Calu3 (cell line): ENCODE measurements around the gene CSN1S1. TPM values are rescaled to one million over a fixed set of nuclear protein-coding genes. Genes with fewer than 3 reads are reported as not detected.
A peak's percentile ranks its signal among the peaks of the same experiment; 100 is the strongest.

Experiments
- BruUV-seq: library from RNA; stranded (reverse); fragments of 400-500 nt; replicated peaks from 2 replicates; lab custom pipeline; 2021; lab: Mats Ljungman, UMichigan
- CTCF ChIA-PET: fragments of 300-600 bp; sonication (Branson Sonifier 250); formaldehyde crosslinking; loops from one replicate; lab custom pipeline; 2022; ENCODE audit warnings: antibody characterized with exemption; lab: Charles Lee
- DNase-seq: peaks from one replicate; pipeline ENCODE4 v3.0.0; 2022
- H3K27ac Mint-ChIP-seq: one replicate; pipeline ENCODE4 v1.8.0; 2022; ENCODE audit warnings: mixed read lengths; ENCODE audit not compliant: unreplicated experiment
- H3K27me3 Mint-ChIP-seq: one replicate; pipeline ENCODE4 v1.8.0; 2022; ENCODE audit warnings: mixed read lengths; ENCODE audit not compliant: unreplicated experiment
- H3K36me3 Mint-ChIP-seq: one replicate; pipeline ENCODE4 v1.8.0; 2022; ENCODE audit warnings: mild to moderate bottlenecking, moderate library complexity, mixed read lengths; ENCODE audit not compliant: insufficient read depth, unreplicated experiment
- H3K4me1 Mint-ChIP-seq: one replicate; pipeline ENCODE4 v1.8.0; 2022; ENCODE audit warnings: mild to moderate bottlenecking, low read depth, mixed read lengths; ENCODE audit not compliant: unreplicated experiment
- H3K4me3 Mint-ChIP-seq: one replicate; pipeline ENCODE4 v1.8.0; 2022; ENCODE audit warnings: mild to moderate bottlenecking, low read depth, moderate library complexity, mixed read lengths; ENCODE audit not compliant: unreplicated experiment
- H3K9me3 Mint-ChIP-seq: one replicate; pipeline ENCODE4 v1.8.0; 2022; ENCODE audit warnings: low read depth, mixed read lengths; ENCODE audit not compliant: unreplicated experiment
- intact Hi-C: fragments of 100-400 bp; cut with micrococcal nuclease; formaldehyde crosslinking; loops from one replicate; pipeline ENCODE4 v1.10.0; 2022; ENCODE audit not compliant: unreplicated experiment
- total RNA-seq: library from RNA; stranded (reverse); gene quantifications from 2 replicates; pipeline ENCODE4 v1.2.3, GENCODE V29; 2022
- TF ChIP-seq, protein P1 (sequence below): fragments of 200-600 bp; IDR thresholded peaks from one replicate; pipeline ENCODE4 v1.8.0; 2022; ENCODE audit warnings: antibody characterized with exemption; ENCODE audit not compliant: unreplicated experiment

CSN1S1 gene
- total RNA-seq, 1 experiment from 2014 or later = not detected

DNA sequence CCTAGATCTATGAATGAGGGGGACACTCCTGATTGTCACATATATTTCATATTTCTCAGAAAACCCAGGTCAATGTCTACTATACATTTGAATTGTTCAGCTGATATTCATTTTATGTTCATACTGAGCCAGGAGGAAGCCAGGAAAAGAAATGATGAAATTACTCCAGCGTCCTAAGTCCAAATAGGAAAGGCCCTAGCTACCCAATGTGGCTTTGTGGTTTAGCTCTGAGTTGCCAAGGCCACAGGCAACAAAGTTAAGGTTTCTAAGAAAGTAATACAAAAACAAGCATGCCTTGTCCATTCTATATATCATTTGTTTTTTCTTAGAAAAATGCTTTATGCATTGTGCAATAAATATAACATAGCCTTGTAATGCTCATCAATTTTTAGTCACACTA lies 39.2 kb downstream of the CSN1S1 start:
- H3K4me3 Mint-ChIP-seq = no peak overlapping the region
- no peak for DNase-seq
- no TSS peak for BruUV-seq

DNA sequence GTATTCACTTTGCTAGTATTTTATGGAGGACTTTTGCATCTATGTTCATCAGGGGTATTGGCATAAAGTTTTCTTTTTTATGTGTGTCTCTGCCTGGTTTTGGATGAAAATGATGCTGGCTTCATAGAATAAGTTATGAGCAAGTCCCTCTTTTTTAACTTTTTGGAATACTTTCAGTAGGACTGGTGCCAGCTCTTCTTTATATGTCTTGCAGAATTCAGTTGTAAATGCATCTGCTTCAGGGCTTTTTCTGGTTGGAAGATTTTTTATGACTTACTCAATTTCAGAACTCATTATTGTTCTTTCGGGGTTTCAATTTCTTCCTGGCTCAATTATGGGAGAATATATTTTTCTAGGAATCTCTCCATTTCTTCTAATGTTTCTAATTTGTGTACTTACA lies 43.8 kb downstream of the CSN1S1 start:
- CTCF ChIA-PET = no interaction called here
- no peaks in the 10 kb centered on the region for H3K36me3 Mint-ChIP-seq
- no peaks in the 10 kb centered on the region for H3K27me3 Mint-ChIP-seq
- no peak overlapping the region for H3K27ac Mint-ChIP-seq
- BruUV-seq = no TSS peak
- intact Hi-C loops = no loop called here
- H3K9me3 Mint-ChIP-seq = no peaks in the 10 kb centered on the region
- H3K4me3 Mint-ChIP-seq = no peak overlapping the region
- TF ChIP-seq, protein P1, sequence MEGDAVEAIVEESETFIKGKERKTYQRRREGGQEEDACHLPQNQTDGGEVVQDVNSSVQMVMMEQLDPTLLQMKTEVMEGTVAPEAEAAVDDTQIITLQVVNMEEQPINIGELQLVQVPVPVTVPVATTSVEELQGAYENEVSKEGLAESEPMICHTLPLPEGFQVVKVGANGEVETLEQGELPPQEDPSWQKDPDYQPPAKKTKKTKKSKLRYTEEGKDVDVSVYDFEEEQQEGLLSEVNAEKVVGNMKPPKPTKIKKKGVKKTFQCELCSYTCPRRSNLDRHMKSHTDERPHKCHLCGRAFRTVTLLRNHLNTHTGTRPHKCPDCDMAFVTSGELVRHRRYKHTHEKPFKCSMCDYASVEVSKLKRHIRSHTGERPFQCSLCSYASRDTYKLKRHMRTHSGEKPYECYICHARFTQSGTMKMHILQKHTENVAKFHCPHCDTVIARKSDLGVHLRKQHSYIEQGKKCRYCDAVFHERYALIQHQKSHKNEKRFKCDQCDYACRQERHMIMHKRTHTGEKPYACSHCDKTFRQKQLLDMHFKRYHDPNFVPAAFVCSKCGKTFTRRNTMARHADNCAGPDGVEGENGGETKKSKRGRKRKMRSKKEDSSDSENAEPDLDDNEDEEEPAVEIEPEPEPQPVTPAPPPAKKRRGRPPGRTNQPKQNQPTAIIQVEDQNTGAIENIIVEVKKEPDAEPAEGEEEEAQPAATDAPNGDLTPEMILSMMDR = no peak
- H3K4me1 Mint-ChIP-seq = no peaks in the 10 kb centered on the region
- DNase-seq = no peak

More for the DNA sequence above, 39.2 kb downstream of the CSN1S1 start:
- CTCF ChIA-PET = no interaction called here
- intact Hi-C loops = no loop called here
- TF ChIP-seq, protein P1 = no peak
- Mint-ChIP-seq H3K27me3 (no peaks in the 10 kb centered on the region), H3K36me3 (no peaks in the 10 kb centered on the region), H3K27ac (no peak overlapping the region), H3K4me1 (no peaks in the 10 kb centered on the region), H3K9me3 (no peaks in the 10 kb centered on the region)

DNA sequence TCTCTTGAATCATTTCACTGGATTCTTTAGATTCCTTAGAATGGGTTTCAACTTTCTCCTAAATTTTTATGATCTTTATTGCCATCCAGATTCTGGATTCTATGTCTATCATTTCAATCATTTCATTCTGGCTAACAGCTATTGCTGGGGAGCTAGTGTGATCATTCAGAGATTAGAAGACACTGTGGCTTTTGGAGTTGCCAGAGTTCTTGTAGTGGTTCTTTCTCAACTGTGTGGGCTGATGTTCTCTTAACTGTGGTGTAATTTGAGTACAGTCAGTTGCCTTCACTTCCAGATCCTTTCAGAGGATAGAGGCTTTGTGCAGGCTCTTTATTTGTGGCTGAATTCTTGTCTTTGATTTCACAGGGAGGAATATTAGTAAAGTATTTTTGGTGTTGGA lies 46.7 kb downstream of the CSN1S1 start:
- BruUV-seq = no TSS peak
- H3K9me3 Mint-ChIP-seq = no peaks in the 10 kb centered on the region
- H3K27me3 Mint-ChIP-seq = no peaks in the 10 kb centered on the region
- H3K27ac Mint-ChIP-seq = no peak overlapping the region
- H3K4me1 Mint-ChIP-seq = no peaks in the 10 kb centered on the region
- DNase-seq = no peak
- CTCF ChIA-PET = no interaction called here
- H3K36me3 Mint-ChIP-seq = no peaks in the 10 kb centered on the region
- intact Hi-C loops = no loop called here
- H3K4me3 Mint-ChIP-seq = no peak overlapping the region
- TF ChIP-seq, protein P1 = no peak

DNA sequence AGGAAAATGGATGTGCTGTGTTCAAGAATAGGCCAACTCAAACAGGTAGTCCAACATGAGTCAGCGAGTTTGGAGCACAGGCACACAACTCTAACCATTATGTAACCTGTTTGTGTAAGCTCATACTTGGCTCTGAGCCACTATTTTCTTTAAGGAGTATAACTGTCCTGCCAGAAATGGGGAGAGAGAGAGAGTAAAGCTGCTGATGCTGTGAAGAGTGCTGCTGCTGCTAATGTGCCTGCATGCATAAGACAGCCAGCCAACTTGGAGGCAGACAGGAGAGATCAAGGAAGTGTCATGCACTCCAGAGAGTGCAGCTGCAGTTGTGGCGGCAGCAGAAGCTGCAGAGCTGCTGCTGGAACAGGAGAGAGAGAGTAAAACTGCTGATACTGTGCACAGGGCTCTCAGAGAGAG lies 53.2 kb downstream of the CSN1S1 start:
- CTCF ChIA-PET = interaction anchor here (1.6 kb wide), 1 partner anchor 286 kb away, joined by 3 read pairs; no protein-coding TSS in a partner anchor

More for the DNA sequence above, 53.2 kb downstream of the CSN1S1 start:
- H3K4me1 Mint-ChIP-seq = peaks cover 14% of the 10 kb centered on the region
- TF ChIP-seq, protein P1 = no peak
- no TSS peak for BruUV-seq
- peak; percentile 26 for DNase-seq
- H3K27me3 Mint-ChIP-seq = no peaks in the 10 kb centered on the region
- H3K27ac Mint-ChIP-seq = peak overlapping the region; percentile 65
- no peaks in the 10 kb centered on the region for H3K9me3 Mint-ChIP-seq
- H3K36me3 Mint-ChIP-seq = no peaks in the 10 kb centered on the region
- intact Hi-C loops = no loop called here
- H3K4me3 Mint-ChIP-seq = no peak overlapping the region
